HEK293 (cell line): Measurements from ENCODE around the gene WDR4.

Source experiments
- CTCF ChIA-PET: fragments of 350-600 bp; formaldehyde crosslinking; extraction: SDS; loops from one replicate; lab custom pipeline; 2021; ENCODE audit warnings: antibody characterized with exemption; lab: Yijun Ruan, JAX
- POLR2A ChIA-PET: fragments of 300-600 bp; formaldehyde crosslinking; extraction: SDS; loops from one replicate; lab custom pipeline; 2020; ENCODE audit warnings: antibody characterized with exemption, inconsistent platforms; lab: Yijun Ruan, JAX
- H3K27ac ChIP-seq: fragments of 200-500 bp; sonication (Bioruptor generic); 2 replicates; pipeline ENCODE4 v1.5.1; 2014; ENCODE audit warnings: low read depth, low read length, control low read depth, inconsistent platforms; ENCODE audit errors: extremely low read depth
- H3K36me3 ChIP-seq, 2 experiments: fragments of 200-500 bp in 1 of 2; sonication (Bioruptor generic) in 1 of 2; 1 replicate in 1 of 2; 2 replicates in 1 of 2; pipeline ENCODE4 v1.5.1; 2014 to 2017; ENCODE audit warnings: inconsistent platforms in 2 of 2, low read length in 2 of 2; ENCODE audit not compliant: control insufficient read depth in 2 of 2, insufficient read depth in 1 of 2
- H3K4me1 ChIP-seq: fragments of 200-500 bp; sonication (Bioruptor generic); 2 replicates; pipeline ENCODE4 v1.5.1; 2014; ENCODE audit warnings: mild to moderate bottlenecking, low read length, inconsistent platforms; ENCODE audit not compliant: control insufficient read depth, insufficient read depth
- H3K4me3 ChIP-seq: 2 replicates; pipeline ENCODE4 v1.5.1; 2011; ENCODE audit warnings: low read depth, mild to moderate bottlenecking, control low read depth, low read length, moderate library complexity
- H3K9me3 ChIP-seq: fragments of 200-500 bp; sonication (Bioruptor generic); 2 replicates; pipeline ENCODE4 v1.5.1; 2014; ENCODE audit warnings: low read depth, low read length, inconsistent platforms; ENCODE audit not compliant: control insufficient read depth, insufficient read depth
- FEZF1 ChIP-seq: fragments of 450-650 bp; formaldehyde crosslinking; IDR thresholded peaks from 2 replicates; pipeline ENCODE4 v1.5.1; 2016; ENCODE audit warnings: missing biosample characterization, missing genetic modification characterization
- GLI4 ChIP-seq: fragments of 450-650 bp; formaldehyde crosslinking; IDR thresholded peaks from 2 replicates; pipeline ENCODE4 v1.5.1; 2016; ENCODE audit warnings: missing biosample characterization, missing genetic modification characterization
- SETDB1 ChIP-seq: IDR thresholded peaks from one replicate; pipeline ENCODE4 v1.6.1; 2017; ENCODE audit warnings: mild to moderate bottlenecking, low read length, moderate library complexity, mixed read lengths; ENCODE audit not compliant: insufficient read length
- TCF7L2 ChIP-seq: IDR thresholded peaks from 2 replicates; pipeline ENCODE4 v1.6.1; 2011; ENCODE audit warnings: low read depth, mild to moderate bottlenecking, inconsistent platforms, low read length, moderate library complexity, borderline replicate concordance
- ZBTB20 ChIP-seq: fragments of 450-650 bp; formaldehyde crosslinking; IDR thresholded peaks from 2 replicates; pipeline ENCODE4 v1.5.1; 2016; ENCODE audit warnings: missing biosample characterization, missing genetic modification characterization
- ZNF121 ChIP-seq: fragments of 450-650 bp; formaldehyde crosslinking; IDR thresholded peaks from 2 replicates; pipeline ENCODE4 v1.5.1; 2016; ENCODE audit warnings: missing biosample characterization, missing genetic modification characterization
- ZNF140 ChIP-seq: fragments of 450-650 bp; formaldehyde crosslinking; IDR thresholded peaks from 2 replicates; pipeline ENCODE4 v1.5.1; 2016; ENCODE audit warnings: missing biosample characterization, missing genetic modification characterization
- ZNF174 ChIP-seq: fragments of 450-650 bp; formaldehyde crosslinking; IDR thresholded peaks from 2 replicates; pipeline ENCODE4 v1.5.0; 2017; ENCODE audit warnings: missing biosample characterization, mild to moderate bottlenecking, missing genetic modification characterization
- ZNF19 ChIP-seq: fragments of 450-650 bp; formaldehyde crosslinking; IDR thresholded peaks from 2 replicates; pipeline ENCODE4; 2016; ENCODE audit warnings: missing biosample characterization, missing genetic modification characterization, low read depth
- ZNF311 ChIP-seq: fragments of 450-650 bp; formaldehyde crosslinking; IDR thresholded peaks from 2 replicates; pipeline ENCODE4 v1.5.1; 2017; ENCODE audit warnings: missing biosample characterization, missing genetic modification characterization, borderline replicate concordance
- ZNF341 ChIP-seq: fragments of 450-650 bp; formaldehyde crosslinking; IDR thresholded peaks from 2 replicates; pipeline ENCODE4; 2016; ENCODE audit warnings: low read depth, missing biosample characterization, missing genetic modification characterization
- ZNF404 ChIP-seq: fragments of 450-650 bp; formaldehyde crosslinking; IDR thresholded peaks from 2 replicates; pipeline ENCODE4 v1.5.1; 2017; ENCODE audit warnings: missing biosample characterization, missing genetic modification characterization
- ZNF473 ChIP-seq: fragments of 450-650 bp; formaldehyde crosslinking; IDR thresholded peaks from 2 replicates; pipeline ENCODE4 v1.5.1; 2017; ENCODE audit warnings: missing biosample characterization, missing genetic modification characterization
- ZNF585B ChIP-seq: fragments of 450-650 bp; formaldehyde crosslinking; IDR thresholded peaks from 2 replicates; pipeline ENCODE4 v1.5.1; 2016; ENCODE audit warnings: missing biosample characterization, missing genetic modification characterization
- ZNF624 ChIP-seq: fragments of 450-650 bp; formaldehyde crosslinking; IDR thresholded peaks from 2 replicates; pipeline ENCODE4 v1.5.1; 2017; ENCODE audit warnings: missing biosample characterization, missing genetic modification characterization
- ZNF776 ChIP-seq: fragments of 450-650 bp; formaldehyde crosslinking; IDR thresholded peaks from 2 replicates; pipeline ENCODE4 v1.5.0; 2017; ENCODE audit warnings: missing biosample characterization, missing genetic modification characterization, borderline replicate concordance
- ZNF830 ChIP-seq: fragments of 450-650 bp; IDR thresholded peaks from 2 replicates; pipeline ENCODE4 v1.5.0; 2018; ENCODE audit warnings: missing biosample characterization, missing genetic modification characterization, low read depth, mild to moderate bottlenecking, moderate library complexity
- ZSCAN23 ChIP-seq: fragments of 450-650 bp; formaldehyde crosslinking; IDR thresholded peaks from 2 replicates; pipeline ENCODE4 v1.5.1; 2016; ENCODE audit warnings: missing biosample characterization, missing genetic modification characterization
- TF ChIP-seq, protein P1 (sequence below): fragments of 450-650 bp; formaldehyde crosslinking; IDR thresholded peaks from 2 replicates; pipeline ENCODE4 v1.5.1; 2017; ENCODE audit warnings: missing biosample characterization, mild to moderate bottlenecking, missing genetic modification characterization, moderate library complexity
- TF ChIP-seq, protein P2 (sequence below): fragments of 450-650 bp; formaldehyde crosslinking; IDR thresholded peaks from 2 replicates; pipeline ENCODE4 v1.5.1; 2016; ENCODE audit warnings: missing biosample characterization, missing genetic modification characterization
- TF ChIP-seq, protein P3 (sequence below): fragments of 450-650 bp; formaldehyde crosslinking; IDR thresholded peaks from 2 replicates; pipeline ENCODE4 v1.5.1; 2016; ENCODE audit warnings: missing biosample characterization, missing genetic modification characterization
- TF ChIP-seq, protein P4 (sequence below): fragments of 450-650 bp; formaldehyde crosslinking; IDR thresholded peaks from 2 replicates; pipeline ENCODE4 v1.5.1; 2016; ENCODE audit warnings: missing biosample characterization, missing genetic modification characterization

The WDR4 gene

GRCh38 chr21:42836402-42836666, 43.0 kb downstream of the WDR4 start:
- Histone ChIP-seq H3K27ac (no peak overlapping the region), H3K36me3 (peaks cover 17 to 22% of the 10 kb centered on the region in 2 experiments; a peak in 2 of 3 replicates), H3K9me3 (no peaks in the 10 kb centered on the region), H3K4me3 (no peak overlapping the region), H3K4me1 (no peaks in the 10 kb centered on the region)
- CTCF ChIA-PET, result interaction anchor here (1.4 kb wide), 1 partner anchor 18 kb away, joined by 4 read pairs; no protein-coding TSS in a partner anchor
- POLR2A ChIA-PET, result no interaction called here
- TF ChIP-seq, protein P1, sequence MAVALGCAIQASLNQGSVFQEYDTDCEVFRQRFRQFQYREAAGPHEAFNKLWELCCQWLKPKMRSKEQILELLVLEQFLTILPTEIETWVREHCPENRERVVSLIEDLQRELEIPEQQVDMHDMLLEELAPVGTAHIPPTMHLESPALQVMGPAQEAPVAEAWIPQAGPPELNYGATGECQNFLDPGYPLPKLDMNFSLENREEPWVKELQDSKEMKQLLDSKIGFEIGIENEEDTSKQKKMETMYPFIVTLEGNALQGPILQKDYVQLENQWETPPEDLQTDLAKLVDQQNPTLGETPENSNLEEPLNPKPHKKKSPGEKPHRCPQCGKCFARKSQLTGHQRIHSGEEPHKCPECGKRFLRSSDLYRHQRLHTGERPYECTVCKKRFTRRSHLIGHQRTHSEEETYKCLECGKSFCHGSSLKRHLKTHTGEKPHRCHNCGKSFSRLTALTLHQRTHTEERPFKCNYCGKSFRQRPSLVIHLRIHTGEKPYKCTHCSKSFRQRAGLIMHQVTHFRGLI (tag by site-specific recombination), result no peak
- TF ChIP-seq ZNF19 (tag by site-specific recombination), result no peak
- TF ChIP-seq ZNF473 (tag by site-specific recombination), result no peak
- no peak for TF ChIP-seq ZNF341
- no peak for TF ChIP-seq ZNF776
- no peak for TF ChIP-seq ZNF830 (tag by site-specific recombination)
- TF ChIP-seq FEZF1 (tag by site-specific recombination), result no peak
- TF ChIP-seq ZSCAN23 (tag by site-specific recombination), result no peak
- no peak for TF ChIP-seq ZNF174
- no peak for TF ChIP-seq ZNF404
- TF ChIP-seq, all 188 proteins: peak for 0

- TF ChIP-seq ZNF624 (no peak), TCF7L2 (no peak)
- TF ChIP-seq, protein P2, sequence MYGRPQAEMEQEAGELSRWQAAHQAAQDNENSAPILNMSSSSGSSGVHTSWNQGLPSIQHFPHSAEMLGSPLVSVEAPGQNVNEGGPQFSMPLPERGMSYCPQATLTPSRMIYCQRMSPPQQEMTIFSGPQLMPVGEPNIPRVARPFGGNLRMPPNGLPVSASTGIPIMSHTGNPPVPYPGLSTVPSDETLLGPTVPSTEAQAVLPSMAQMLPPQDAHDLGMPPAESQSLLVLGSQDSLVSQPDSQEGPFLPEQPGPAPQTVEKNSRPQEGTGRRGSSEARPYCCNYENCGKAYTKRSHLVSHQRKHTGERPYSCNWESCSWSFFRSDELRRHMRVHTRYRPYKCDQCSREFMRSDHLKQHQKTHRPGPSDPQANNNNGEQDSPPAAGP (tag by site-specific recombination), result no peak
- TF ChIP-seq, protein P3, sequence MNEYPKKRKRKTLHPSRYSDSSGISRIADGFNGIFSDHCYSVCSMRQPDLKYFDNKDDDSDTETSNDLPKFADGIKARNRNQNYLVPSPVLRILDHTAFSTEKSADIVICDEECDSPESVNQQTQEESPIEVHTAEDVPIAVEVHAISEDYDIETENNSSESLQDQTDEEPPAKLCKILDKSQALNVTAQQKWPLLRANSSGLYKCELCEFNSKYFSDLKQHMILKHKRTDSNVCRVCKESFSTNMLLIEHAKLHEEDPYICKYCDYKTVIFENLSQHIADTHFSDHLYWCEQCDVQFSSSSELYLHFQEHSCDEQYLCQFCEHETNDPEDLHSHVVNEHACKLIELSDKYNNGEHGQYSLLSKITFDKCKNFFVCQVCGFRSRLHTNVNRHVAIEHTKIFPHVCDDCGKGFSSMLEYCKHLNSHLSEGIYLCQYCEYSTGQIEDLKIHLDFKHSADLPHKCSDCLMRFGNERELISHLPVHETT (tag by site-specific recombination), result no peak
- Histone ChIP-seq H3K9me3 (no peaks in the 10 kb centered on the region), H3K36me3 (peaks cover 14 to 16% of the 10 kb centered on the region in 2 experiments; a peak in 2 of 3 replicates), H3K4me1 (no peaks in the 10 kb centered on the region), H3K4me3 (no peak overlapping the region), H3K27ac (no peak overlapping the region)
- CTCF ChIA-PET, result interaction anchor here (1.1 to 1.4 kb wide), 2 partner anchors 18 to 243 kb away, joined by 4 read pairs; no protein-coding TSS in a partner anchor
- POLR2A ChIA-PET, result no interaction called here
Measured at GRCh38 chr21:42835611-42836401, 43.5 kb downstream of the WDR4 start.

- H3K9me3 ChIP-seq, result no peaks in the 10 kb centered on the region
- H3K27ac ChIP-seq, result no peak overlapping the region
- H3K36me3 ChIP-seq, result peaks cover 8 to 10% of the 10 kb centered on the region in 2 experiments; a peak in 2 of 3 replicates
- H3K4me3 ChIP-seq, result no peak overlapping the region
- TF ChIP-seq ZNF121 (no peak), ZNF140 (tag by site-specific recombination) (no peak), SETDB1 (no peak), ZNF311 (tag by site-specific recombination) (no peak), ZBTB20 (tag by site-specific recombination) (no peak), GLI4 (no peak), ZNF585B (tag by site-specific recombination) (no peak)
- TF ChIP-seq, protein P4, sequence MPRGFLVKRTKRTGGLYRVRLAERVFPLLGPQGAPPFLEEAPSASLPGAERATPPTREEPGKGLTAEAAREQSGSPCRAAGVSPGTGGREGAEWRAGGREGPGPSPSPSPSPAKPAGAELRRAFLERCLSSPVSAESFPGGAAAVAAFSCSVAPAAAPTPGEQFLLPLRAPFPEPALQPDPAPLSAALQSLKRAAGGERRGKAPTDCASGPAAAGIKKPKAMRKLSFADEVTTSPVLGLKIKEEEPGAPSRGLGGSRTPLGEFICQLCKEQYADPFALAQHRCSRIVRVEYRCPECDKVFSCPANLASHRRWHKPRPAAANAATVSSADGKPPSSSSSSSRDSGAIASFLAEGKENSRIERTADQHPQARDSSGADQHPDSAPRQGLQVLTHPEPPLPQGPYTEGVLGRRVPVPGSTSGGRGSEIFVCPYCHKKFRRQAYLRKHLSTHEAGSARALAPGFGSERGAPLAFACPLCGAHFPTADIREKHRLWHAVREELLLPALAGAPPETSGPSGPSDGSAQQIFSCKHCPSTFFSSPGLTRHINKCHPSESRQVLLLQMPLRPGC (tag by site-specific recombination), result no peak
- POLR2A ChIA-PET, result no interaction called here
- no peaks in the 10 kb centered on the region for H3K4me1 ChIP-seq
- CTCF ChIA-PET, result interaction anchor here (1.1 kb wide), 1 partner anchor 242 kb away, joined by 4 read pairs; no protein-coding TSS in a partner anchor
Measured at GRCh38 chr21:42835211-42835610, 44.1 kb downstream of the WDR4 start.
